Fibroblast of lung (primary cell): ENCODE measurements around the gene ZBTB12.

Source experiments
- CTCF ChIP-seq, 2 donors: IDR thresholded peaks in 1 of 2; conservative IDR thresholded peaks in 1 of 2; 1 replicate in 1 of 2; 2 replicates in 1 of 2; pipeline ENCODE4 v1.5.1; 2011 to 2012; ENCODE audit warnings: low read length in 2 of 2, control low read depth in 1 of 2, inconsistent platforms in 1 of 2, low read depth in 1 of 2, mild to moderate bottlenecking in 1 of 2
- EZH2 ChIP-seq: IDR thresholded peaks from 2 replicates; pipeline ENCODE4 v1.5.1; 2012; ENCODE audit warnings: low read length, control low read depth, mild to moderate bottlenecking; ENCODE audit errors: missing control alignments

GRCh38 chr6:31905041-31905440, 3.2 kb upstream of the ZBTB12 start:
- TF ChIP-seq CTCF (conservative IDR thresholded peaks at IDR 0.05 in 1 of 2, IDR thresholded peaks at IDR 0.05 in 1 of 2; ENCODE audit: low read depth in 1 of 2, low read length in 2 of 2) (no peak), EZH2 (no peak)
